GM19023 (cell line): ENCODE results near the gene THEMIS.
"Not testable (repeated sequence)": the region's sequence is repeated elsewhere in the genome, so short reads cannot be mapped to it uniquely, and the experiment has no call there.

Experiments
- ATAC-seq: cut with Tn5 transposase; IDR thresholded peaks from one replicate; pipeline ENCODE4 v1.9.1; 2021; ENCODE audit warnings: mild to moderate bottlenecking, moderate library complexity; ENCODE audit not compliant: unreplicated experiment

Gene THEMIS

GRCh38 chr6:127737009-127737486, 163.8 kb downstream of the THEMIS start:
- ATAC-seq, result peak; percentile 92

GRCh38 chr6:127732927-127733326, 167.9 kb downstream of the THEMIS start:
- no peak for ATAC-seq

GRCh38 chr6:127727260-127727953, 173.5 kb downstream of the THEMIS start:
- no peak for ATAC-seq

GRCh38 chr6:127725821-127726220, 175.0 kb downstream of the THEMIS start:
- ATAC-seq, result no peak

GRCh38 chr6:127718694-127719093, 182.2 kb downstream of the THEMIS start:
- ATAC-seq, result no peak

GRCh38 chr6:127717384-127717783, 183.5 kb downstream of the THEMIS start:
- ATAC-seq, result no peak

- ATAC-seq, result no peak
These were observed 184.4 kb downstream of the THEMIS start for GRCh38 chr6:127716465-127716864.

GRCh38 chr6:127710668-127711067, 190.2 kb downstream of the THEMIS start:
- ATAC-seq, result no peak

- ATAC-seq, result no peak
These were observed 194.6 kb downstream of the THEMIS start for GRCh38 chr6:127706216-127706615.

GRCh38 chr6:127695108-127695507, 205.8 kb downstream of the THEMIS start:
- no peak for ATAC-seq

GRCh38 chr6:127691146-127691545, 209.7 kb downstream of the THEMIS start:
- ATAC-seq, result no peak

- ATAC-seq, result no peak
These were observed 210.3 kb downstream of the THEMIS start for GRCh38 chr6:127690588-127690987.

- ATAC-seq, result no peak
These were observed 210.8 kb downstream of the THEMIS start for GRCh38 chr6:127690092-127690491.

GRCh38 chr6:127687490-127687889, 213.4 kb downstream of the THEMIS start:
- not testable (repeated sequence) for ATAC-seq

- ATAC-seq, result no peak
These were observed 214.8 kb downstream of the THEMIS start for GRCh38 chr6:127686084-127686483.

GRCh38 chr6:127684501-127684900, 216.4 kb downstream of the THEMIS start:
- no peak for ATAC-seq
